ENCODE results near the gene SPINT2. TPM values are rescaled to one million over a fixed set of nuclear protein-coding genes. Genes with fewer than 3 reads are reported as not detected.
A peak's percentile ranks its signal among the peaks of the same experiment; 100 is the strongest.

SPINT2 gene
- total and polyA plus RNA-seq, 4 donors: 95.5 to 242 (median 162) TPM

DNA sequence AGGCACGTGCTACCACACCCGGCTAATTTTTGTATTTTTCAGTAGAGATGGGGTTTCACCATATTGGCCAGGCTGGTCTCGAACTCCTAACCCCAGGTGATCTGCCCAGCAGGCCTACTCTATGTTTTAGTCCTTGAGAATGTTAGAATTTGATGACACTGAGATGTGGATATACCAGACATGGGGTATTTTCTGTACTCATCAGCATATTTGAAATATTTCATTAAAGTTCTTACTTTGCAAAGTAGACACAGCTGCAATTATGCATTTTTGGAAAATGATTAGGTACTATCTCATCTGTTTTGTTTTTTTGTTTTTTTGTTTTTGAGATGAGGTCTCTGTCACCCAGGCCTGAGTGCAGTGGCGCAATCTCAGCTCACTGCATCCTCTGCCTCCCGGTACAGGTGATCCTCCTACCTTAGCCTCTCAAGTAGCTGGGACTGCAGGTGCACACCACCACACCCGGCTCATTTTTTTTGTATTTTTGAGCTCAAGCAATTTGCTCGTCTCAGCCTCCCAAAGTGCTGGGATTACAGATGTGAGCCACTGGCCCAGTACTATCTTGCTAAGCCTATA lies 12.7 kb downstream of the SPINT2 start:
- Histone ChIP-seq H3K27me3 (ENCODE audit: control insufficient read depth, insufficient read depth, low read length) (no peaks in the 10 kb centered on the region), H3K4me3 (ENCODE audit: low read depth, low read length) (no peak overlapping the region), H3K36me3 (ENCODE audit: control insufficient read depth, insufficient read depth, low read length) (peaks cover 3% of the 10 kb centered on the region), H3K4me1 (ENCODE audit: control insufficient read depth, insufficient read depth, low read length) (peaks cover 11% of the 10 kb centered on the region), H3K9me3 (ENCODE audit: control insufficient read depth, insufficient read depth, low read length) (no peaks in the 10 kb centered on the region), H3K27ac (ENCODE audit: low read depth, low read length) (no peak overlapping the region)
- WGBS (ENCODE audit: insufficient coverage): 100% methylated on average over 4 of the region's 7 CpGs
- DNase-seq (ENCODE audit: low read depth in 4 of 6, low spot score in 6 of 6): no peak

- Histone ChIP-seq H3K36me3 (ENCODE audit: control insufficient read depth, insufficient read depth, low read length) (peaks cover 3% of the 10 kb centered on the region), H3K4me3 (ENCODE audit: low read depth, low read length) (no peak overlapping the region)
- no CpG with 5 or more reads among the region's 5 CpGs for WGBS (ENCODE audit: insufficient coverage)
Measured at GRCh38 chr19:38277549-38277948, 13.2 kb downstream of the SPINT2 start.

DNA sequence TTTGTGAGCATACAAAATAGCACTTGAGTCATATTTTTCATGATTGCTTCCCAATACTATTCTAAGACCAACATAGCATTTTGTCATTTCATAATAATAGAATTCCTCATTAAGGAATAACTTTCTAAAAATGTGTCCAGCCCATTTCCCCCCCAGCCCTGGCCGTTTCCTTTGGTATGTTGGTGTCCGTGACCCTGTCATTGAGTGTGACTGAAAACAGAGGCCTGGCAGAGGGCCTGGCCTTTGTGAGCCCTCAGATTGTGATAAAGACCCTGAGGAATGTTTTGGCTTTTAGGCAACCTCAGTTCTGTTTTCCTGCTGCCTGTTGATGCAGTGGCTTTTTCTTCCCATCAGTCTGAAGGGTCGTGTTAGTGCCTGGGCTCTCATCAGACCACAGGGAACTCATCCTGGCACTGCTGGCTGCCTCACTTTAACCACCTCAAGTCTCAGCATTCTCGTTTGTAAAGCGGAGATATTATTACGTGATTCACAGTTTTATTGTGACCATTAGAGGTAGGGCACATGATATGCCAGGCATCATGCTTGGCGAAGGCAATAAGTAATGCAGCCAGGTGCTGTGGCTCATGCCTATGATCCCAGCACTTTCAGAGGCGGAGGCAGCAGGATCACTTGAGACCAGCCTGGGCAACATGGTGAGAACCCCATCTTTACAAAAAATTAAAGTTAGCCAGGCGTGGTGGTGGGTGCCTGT lies 13.8 kb downstream of the SPINT2 start:
- H3K36me3 ChIP-seq (ENCODE audit: control insufficient read depth, insufficient read depth, low read length): peaks cover 3% of the 10 kb centered on the region
- peak overlapping the region; percentile 16 for H3K27ac ChIP-seq (ENCODE audit: low read depth, low read length)
- no peaks in the 10 kb centered on the region for H3K9me3 ChIP-seq (ENCODE audit: control insufficient read depth, insufficient read depth, low read length)
- H3K4me1 ChIP-seq (ENCODE audit: control insufficient read depth, insufficient read depth, low read length): peaks cover 11% of the 10 kb centered on the region
- no peak for DNase-seq (ENCODE audit: low read depth in 4 of 6, low spot score in 6 of 6)
- no peak overlapping the region for H3K4me3 ChIP-seq (ENCODE audit: low read depth, low read length)
- no peaks in the 10 kb centered on the region for H3K27me3 ChIP-seq (ENCODE audit: control insufficient read depth, insufficient read depth, low read length)
- WGBS (ENCODE audit: insufficient coverage): 64% methylated on average over 8 of the region's 9 CpGs

More at GRCh38 chr19:38277549-38277948, 13.2 kb downstream of the SPINT2 start:
- Histone ChIP-seq H3K4me1 (ENCODE audit: control insufficient read depth, insufficient read depth, low read length) (peaks cover 11% of the 10 kb centered on the region), H3K9me3 (ENCODE audit: control insufficient read depth, insufficient read depth, low read length) (no peaks in the 10 kb centered on the region), H3K27me3 (ENCODE audit: control insufficient read depth, insufficient read depth, low read length) (no peaks in the 10 kb centered on the region), H3K27ac (ENCODE audit: low read depth, low read length) (no peak overlapping the region)
- no peak for DNase-seq (ENCODE audit: low read depth in 4 of 6, low spot score in 6 of 6)

GRCh38 chr19:38278751-38279150 lies 14.4 kb downstream of the SPINT2 start:
- WGBS (ENCODE audit: insufficient coverage): no CpG with 5 or more reads among the region's 2 CpGs
- Histone ChIP-seq H3K27ac (ENCODE audit: low read depth, low read length) (peak overlapping the region; percentile 16), H3K9me3 (ENCODE audit: control insufficient read depth, insufficient read depth, low read length) (no peaks in the 10 kb centered on the region), H3K4me1 (ENCODE audit: control insufficient read depth, insufficient read depth, low read length) (peaks cover 11% of the 10 kb centered on the region), H3K27me3 (ENCODE audit: control insufficient read depth, insufficient read depth, low read length) (no peaks in the 10 kb centered on the region), H3K36me3 (ENCODE audit: control insufficient read depth, insufficient read depth, low read length) (peaks cover 3% of the 10 kb centered on the region), H3K4me3 (ENCODE audit: low read depth, low read length) (no peak overlapping the region)
- DNase-seq (ENCODE audit: low read depth in 4 of 6, low spot score in 6 of 6): no peak

GRCh38 chr19:38280030-38280921 lies 15.9 kb downstream of the SPINT2 start:
- Histone ChIP-seq H3K27ac (ENCODE audit: low read depth, low read length) (no peak overlapping the region), H3K36me3 (ENCODE audit: control insufficient read depth, insufficient read depth, low read length) (peaks cover 7% of the 10 kb centered on the region), H3K9me3 (ENCODE audit: control insufficient read depth, insufficient read depth, low read length) (no peaks in the 10 kb centered on the region), H3K4me3 (ENCODE audit: low read depth, low read length) (no peak overlapping the region), H3K27me3 (ENCODE audit: control insufficient read depth, insufficient read depth, low read length) (no peaks in the 10 kb centered on the region), H3K4me1 (ENCODE audit: control insufficient read depth, insufficient read depth, low read length) (peaks cover 6% of the 10 kb centered on the region)
- DNase-seq (ENCODE audit: low read depth in 4 of 6, low spot score in 6 of 6): no peak
- WGBS (ENCODE audit: insufficient coverage): 85% methylated on average over 14 of the region's 17 CpGs

GRCh38 chr19:38281811-38282566 lies 17.6 kb downstream of the SPINT2 start:
- no peaks in the 10 kb centered on the region for H3K27me3 ChIP-seq (ENCODE audit: control insufficient read depth, insufficient read depth, low read length)
- peaks cover 6% of the 10 kb centered on the region for H3K4me1 ChIP-seq (ENCODE audit: control insufficient read depth, insufficient read depth, low read length)
- DNase-seq (ENCODE audit: low read depth in 4 of 6, low spot score in 6 of 6): no peak
- H3K36me3 ChIP-seq (ENCODE audit: control insufficient read depth, insufficient read depth, low read length): peaks cover 13% of the 10 kb centered on the region
- H3K9me3 ChIP-seq (ENCODE audit: control insufficient read depth, insufficient read depth, low read length): no peaks in the 10 kb centered on the region
- 100% methylated on average over 1 of the region's 7 CpGs for WGBS (ENCODE audit: insufficient coverage)
- no peak overlapping the region for H3K27ac ChIP-seq (ENCODE audit: low read depth, low read length)
- H3K4me3 ChIP-seq (ENCODE audit: low read depth, low read length): no peak overlapping the region

DNA sequence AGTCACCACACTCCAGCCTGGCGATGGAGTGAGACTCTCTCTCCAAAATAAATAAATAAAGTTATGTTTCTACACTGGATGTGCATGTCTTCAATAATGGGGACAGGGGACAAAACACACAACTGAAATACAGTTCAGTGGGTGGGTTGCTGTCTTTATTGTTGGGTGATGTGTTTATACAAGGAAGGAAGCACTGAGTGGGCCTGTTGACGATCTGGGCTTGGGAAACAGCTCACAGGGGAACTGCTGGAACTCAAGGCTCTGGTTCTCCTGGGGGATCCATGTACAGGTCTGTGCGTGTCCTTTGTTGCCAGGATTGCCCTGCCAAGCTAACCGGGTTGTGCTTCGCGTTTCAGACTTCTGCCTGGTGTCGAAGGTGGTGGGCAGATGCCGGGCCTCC lies 18.9 kb downstream of the SPINT2 start:
- no peak for DNase-seq (ENCODE audit: low read depth in 4 of 6, low spot score in 6 of 6)
- no peaks in the 10 kb centered on the region for H3K27me3 ChIP-seq (ENCODE audit: control insufficient read depth, insufficient read depth, low read length)
- H3K4me3 ChIP-seq (ENCODE audit: low read depth, low read length): no peak overlapping the region
- peaks cover 20% of the 10 kb centered on the region for H3K36me3 ChIP-seq (ENCODE audit: control insufficient read depth, insufficient read depth, low read length)
- 91% methylated on average over 7 of the region's 8 CpGs for WGBS (ENCODE audit: insufficient coverage)
- no peaks in the 10 kb centered on the region for H3K9me3 ChIP-seq (ENCODE audit: control insufficient read depth, insufficient read depth, low read length)
- H3K27ac ChIP-seq (ENCODE audit: low read depth, low read length): no peak overlapping the region
- H3K4me1 ChIP-seq (ENCODE audit: control insufficient read depth, insufficient read depth, low read length): peaks cover 10% of the 10 kb centered on the region

GRCh38 chr19:38284422-38284821 lies 20.0 kb downstream of the SPINT2 start:
- no peak overlapping the region for H3K4me3 ChIP-seq (ENCODE audit: low read depth, low read length)
- no peaks in the 10 kb centered on the region for H3K9me3 ChIP-seq (ENCODE audit: control insufficient read depth, insufficient read depth, low read length)
- no peaks in the 10 kb centered on the region for H3K27me3 ChIP-seq (ENCODE audit: control insufficient read depth, insufficient read depth, low read length)
- H3K27ac ChIP-seq (ENCODE audit: low read depth, low read length): no peak overlapping the region
- DNase-seq (ENCODE audit: low read depth in 4 of 6, low spot score in 6 of 6): no peak
- H3K4me1 ChIP-seq (ENCODE audit: control insufficient read depth, insufficient read depth, low read length): peaks cover 16% of the 10 kb centered on the region
- 86% methylated on average over 5 of the region's 7 CpGs for WGBS (ENCODE audit: insufficient coverage)
- peaks cover 31% of the 10 kb centered on the region for H3K36me3 ChIP-seq (ENCODE audit: control insufficient read depth, insufficient read depth, low read length)

DNA sequence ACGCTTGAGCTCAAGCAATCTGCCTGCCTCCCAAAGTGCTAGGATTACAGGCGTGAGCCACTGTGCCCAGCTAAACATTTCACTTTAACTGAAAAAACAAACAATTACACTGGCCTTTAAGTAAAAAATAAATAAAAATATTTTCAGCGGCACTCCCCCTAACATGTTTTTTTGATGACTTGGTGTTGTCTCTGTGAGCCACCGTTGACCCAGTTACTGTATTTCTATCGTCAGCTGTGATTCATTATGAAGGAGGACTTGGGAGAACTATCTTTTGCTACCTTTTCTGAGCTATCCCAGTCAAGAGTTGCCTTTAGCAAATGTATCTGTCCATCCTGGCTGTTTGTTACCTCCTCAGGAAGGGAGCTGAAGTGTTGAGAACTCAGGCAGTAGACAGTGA lies 21.2 kb downstream of the SPINT2 start:
- no peak overlapping the region for H3K27ac ChIP-seq (ENCODE audit: low read depth, low read length)
- WGBS (ENCODE audit: insufficient coverage): 86% methylated on average over 2 of the region's 5 CpGs

More for the DNA sequence above, 21.2 kb downstream of the SPINT2 start:
- no peaks in the 10 kb centered on the region for H3K27me3 ChIP-seq (ENCODE audit: control insufficient read depth, insufficient read depth, low read length)
- H3K36me3 ChIP-seq (ENCODE audit: control insufficient read depth, insufficient read depth, low read length): peaks cover 43% of the 10 kb centered on the region
- no peak overlapping the region for H3K4me3 ChIP-seq (ENCODE audit: low read depth, low read length)
- H3K9me3 ChIP-seq (ENCODE audit: control insufficient read depth, insufficient read depth, low read length): no peaks in the 10 kb centered on the region
- peaks cover 23% of the 10 kb centered on the region for H3K4me1 ChIP-seq (ENCODE audit: control insufficient read depth, insufficient read depth, low read length)
- DNase-seq (ENCODE audit: low read depth in 4 of 6, low spot score in 6 of 6): no peak

Data from spinal cord (tissue), 10 donors.